DMS79 (cell line): ENCODE measurements around the gene NUP42.

Experiments
- DNase-seq: peaks from one replicate; lab custom pipeline; 2025; lab: John Stamatoyannopoulos, UW

The NUP42 gene

DNA sequence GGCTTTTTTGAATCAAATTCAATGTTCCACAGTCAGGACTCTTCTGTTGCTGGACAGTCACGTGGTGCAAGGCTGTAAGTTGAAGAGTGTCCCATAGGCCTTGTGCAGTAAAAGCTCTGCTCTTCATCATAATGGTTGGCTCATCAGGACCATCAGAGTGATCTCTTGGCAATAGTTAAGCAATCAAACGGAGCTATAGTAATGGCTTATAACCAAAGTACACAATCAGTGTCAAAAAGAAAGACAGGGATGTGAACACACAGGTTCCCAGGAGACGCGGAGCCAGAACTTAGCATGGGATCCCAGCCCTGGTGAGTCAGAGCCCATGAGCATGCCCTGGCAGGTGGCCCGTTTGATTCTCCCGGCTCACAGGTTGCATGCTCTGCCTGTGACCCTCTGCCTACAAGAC is 54.0 kb downstream of the NUP42 start:
- DNase-seq: no peak

DNA sequence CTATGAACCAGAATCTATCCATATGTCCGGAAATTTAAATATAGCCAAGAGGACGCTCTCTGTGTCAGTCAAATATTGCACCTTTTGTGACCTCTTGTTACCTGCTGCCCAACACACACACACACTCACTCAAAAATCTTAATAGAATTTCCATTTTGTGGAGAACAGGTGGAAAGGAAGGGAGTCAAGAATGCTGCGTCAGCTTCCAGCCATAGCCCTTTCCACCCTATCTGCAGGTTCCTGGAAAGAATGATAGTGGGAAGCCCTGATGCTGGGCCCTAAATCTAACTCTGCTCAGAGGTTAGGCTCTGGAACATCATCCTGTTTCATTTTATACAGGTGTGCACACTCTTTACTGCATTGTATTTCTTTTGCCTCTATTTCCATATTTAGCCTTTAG is 55.2 kb downstream of the NUP42 start:
- no peak for DNase-seq

DNA sequence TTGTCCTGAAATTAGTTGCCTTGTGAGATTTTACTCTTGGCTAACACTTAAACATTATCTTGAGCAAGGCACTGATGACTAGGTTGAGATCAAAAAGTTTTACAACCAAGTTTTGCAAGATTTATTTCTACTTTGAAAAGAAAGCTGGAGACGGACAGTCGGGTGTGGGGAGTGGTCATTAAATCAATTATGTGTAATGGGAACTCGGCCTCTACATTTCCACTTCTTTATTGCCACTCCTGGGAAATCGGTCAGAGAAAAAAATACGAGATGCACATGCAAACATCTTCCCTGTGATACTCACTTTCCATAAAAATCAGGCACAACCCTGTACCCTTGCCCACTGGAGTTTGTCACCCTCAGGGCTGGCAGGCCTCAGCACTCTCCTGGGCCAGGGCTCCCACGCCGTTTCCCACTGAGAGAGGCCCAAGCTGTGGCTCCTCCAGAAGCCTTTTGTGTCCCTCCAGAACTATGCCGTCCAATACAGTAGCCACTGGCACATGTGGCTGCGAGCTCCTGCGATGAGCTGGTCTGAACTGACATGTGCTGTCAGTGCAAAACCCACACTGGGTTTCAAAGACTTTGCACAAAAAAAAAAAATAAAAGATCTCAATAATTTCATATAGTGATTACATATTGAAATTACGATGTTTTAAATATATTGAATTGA is 57.3 kb downstream of the NUP42 start:
- DNase-seq: no peak

DNA sequence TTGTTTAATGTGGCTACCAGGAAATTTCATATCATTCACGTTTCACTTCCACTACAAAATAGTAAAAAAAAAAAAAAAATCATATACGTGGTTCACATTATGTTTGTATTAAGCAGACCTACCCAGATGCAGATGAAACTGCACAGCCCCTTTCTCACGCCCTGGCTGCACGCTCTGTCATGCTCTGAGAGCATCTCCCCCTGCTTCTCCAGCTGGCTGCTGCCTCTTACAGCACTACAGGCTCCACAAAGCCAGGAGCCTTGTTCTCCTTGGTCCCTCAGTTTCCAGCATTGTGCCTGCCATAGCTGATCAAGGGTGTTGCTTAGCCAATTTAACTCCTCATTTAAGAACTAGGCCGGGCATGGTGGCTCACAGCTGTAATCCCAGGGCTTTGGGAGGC is 57.9 kb downstream of the NUP42 start:
- no peak for DNase-seq

DNA sequence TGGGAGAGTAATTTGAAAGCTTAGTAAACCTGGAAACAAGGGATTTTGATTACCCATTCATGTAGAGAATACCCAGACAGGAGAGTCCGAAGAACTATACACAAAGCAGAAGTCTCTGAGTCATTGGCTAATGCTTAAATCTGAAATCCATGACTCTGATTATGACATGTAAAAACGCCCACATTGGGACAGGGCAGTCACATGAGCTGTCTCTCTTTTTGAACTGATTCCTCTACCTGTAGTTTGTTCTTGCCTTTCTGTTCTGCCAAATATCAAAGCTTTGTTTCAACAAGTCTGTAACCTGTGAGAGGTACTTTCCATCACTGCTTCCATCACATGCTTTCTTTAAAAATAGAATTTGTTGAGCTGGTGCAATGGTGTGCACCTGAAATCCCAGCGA is 60.5 kb downstream of the NUP42 start:
- no peak for DNase-seq

DNA sequence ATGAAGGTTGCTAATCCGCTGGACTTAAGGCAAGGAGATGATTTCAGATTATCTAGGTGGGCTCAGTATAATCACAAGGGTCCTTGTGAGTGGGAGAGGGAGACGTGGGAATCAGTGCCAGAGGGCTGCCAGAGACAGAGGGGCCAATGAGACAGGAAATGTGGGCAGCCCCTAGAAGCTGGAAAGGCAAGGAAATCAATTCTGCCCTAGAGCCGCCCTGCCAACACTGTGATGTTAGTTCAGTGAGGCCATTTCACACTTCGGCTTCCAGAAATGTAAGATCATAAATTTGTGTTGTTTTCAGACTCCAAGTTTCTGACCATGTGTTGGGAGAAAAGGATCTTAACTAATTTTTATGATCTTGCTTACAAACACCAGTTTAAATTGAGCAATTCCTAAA is 61.1 kb downstream of the NUP42 start:
- DNase-seq: no peak

DNA sequence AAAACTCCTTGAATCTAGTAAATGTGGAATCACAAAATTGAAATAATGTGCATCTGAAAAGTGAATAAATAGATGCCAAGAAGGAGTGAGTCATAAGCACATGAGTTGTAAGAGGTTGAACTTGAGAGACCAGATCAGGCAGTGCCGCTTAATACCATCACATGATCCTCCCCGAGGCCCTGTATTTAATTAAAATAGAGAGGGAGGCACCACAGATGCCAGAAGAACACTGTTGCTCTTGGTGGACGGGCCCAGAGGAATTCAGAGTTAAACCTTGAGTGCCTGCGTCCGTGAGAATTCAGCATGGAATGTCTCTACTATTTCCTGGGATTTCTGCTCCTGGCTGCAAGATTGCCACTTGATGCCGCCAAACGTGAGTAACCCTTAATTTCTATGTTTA is 64.7 kb downstream of the NUP42 start, which contains the start of gene GPNMB:
Gene GPNMB (plus strand): TSS at position 221 of the 400 bp plus-strand sequence. CDS start 83 bp downstream, at position 304.
- no peak for DNase-seq

DNA sequence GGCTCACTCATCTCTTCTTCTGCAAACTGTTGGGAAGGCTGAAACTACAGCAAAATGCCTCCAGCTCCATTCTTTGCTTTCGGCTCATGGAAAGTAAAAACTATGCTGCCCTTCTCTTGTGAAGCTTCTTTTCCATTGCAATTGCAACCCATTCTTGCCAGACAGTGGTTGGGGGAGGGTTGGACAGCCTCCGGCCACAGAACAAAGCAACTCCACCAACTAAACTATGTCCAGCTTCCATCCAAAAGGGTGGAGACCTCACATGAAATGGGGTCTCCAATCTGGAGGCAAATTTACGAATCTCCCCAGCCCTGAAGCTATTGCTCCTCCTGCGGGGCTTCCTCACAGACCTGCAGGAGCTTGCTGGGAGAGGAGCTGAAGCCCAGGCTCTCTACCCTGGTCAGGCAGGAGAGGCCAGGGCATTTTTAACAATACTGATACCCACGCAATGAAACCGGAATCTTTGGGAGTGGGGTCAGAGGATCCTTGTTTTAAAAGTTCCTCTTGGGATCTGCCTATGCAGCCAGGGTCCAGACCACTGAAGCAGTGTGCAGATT is 65.3 kb downstream of the NUP42 start:
- DNase-seq: no peak

DNA sequence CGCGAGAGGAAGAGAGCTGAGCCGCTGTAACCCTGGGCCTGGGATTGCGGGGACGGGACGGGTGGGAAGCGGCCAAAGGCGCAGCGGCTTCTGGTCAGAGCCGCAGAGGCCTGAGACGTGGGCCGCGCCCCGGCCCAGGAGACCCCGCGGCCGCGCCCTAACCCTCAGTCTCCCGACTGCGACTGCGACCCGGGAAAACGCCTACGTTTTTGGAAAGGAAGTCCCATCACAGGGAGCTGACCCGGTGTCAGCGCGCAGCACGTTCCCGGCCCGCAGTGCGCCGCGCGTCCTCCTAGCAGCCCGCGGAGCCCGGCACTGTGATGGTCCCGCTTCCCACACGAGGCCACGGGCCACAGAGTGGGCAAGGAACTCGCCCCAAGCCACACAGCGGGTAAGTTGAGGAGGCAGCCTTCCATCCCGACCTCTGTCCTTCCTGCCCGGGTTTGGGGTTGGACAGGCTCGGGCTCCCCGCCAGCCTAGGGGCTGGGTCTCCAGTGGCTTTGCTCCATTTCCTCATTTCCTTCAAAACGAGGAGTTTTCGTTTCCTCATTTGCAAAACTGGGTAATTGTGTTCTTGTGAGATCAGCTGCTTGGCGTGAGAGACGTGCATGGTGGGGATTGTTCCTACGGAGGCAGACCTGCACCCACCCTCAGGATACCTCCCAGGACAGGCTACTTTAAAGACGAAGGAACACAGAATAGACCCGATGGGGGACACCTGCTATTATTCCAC is 65.9 kb downstream of the NUP42 start:
- no peak for DNase-seq

DNA sequence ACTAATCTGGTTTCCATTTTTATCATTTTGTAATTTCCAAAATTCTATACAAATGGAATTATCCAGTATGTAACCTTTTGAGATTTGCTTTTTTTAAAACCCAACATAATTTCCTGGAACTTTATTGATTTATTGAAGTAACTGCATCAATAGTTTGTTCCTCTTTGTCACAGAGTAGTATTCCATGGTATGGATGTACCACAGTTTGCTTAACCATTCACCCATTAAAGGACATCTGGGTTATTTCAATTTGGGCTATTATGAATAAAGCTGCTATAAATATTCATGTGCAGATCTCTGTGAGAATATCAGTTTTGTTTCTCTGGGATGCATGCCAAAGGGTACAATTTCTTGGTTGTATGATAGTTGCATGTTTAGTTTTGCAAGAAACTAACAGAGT is 67.6 kb downstream of the NUP42 start:
- no peak for DNase-seq
